ENCODE results near the gene SLC24A4. TPM values are rescaled to one million over a fixed set of nuclear protein-coding genes. Genes with fewer than 3 reads are reported as not detected.
A peak's percentile ranks its signal among the peaks of the same experiment; 100 is the strongest.

SLC24A4 gene
- total RNA-seq, 1 donor from 2014 or later = 0.26 TPM

DNA sequence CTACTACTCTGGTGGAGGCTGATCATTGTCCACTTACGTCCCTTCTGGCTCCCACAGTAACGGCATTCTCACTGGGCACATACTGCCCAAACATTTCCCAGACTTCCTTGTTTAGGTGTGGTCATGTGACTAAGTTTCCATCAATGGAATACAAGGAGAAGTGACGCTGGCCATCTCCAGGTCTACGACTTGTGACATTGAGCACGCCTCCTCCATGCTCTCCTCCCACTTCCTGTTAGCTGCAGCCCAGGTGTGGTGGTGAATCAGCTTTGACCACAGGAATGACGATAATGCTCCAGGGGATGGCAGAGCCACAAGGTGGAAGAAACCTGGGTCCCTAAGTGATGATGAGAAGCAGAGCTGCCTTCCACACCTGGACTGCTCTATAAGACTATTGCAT is 6.0 kb upstream of the SLC24A4 start:
- peaks cover 11% of the 10 kb centered on the region for H3K4me1 Mint-ChIP-seq
- TF ChIP-seq, protein P1, sequence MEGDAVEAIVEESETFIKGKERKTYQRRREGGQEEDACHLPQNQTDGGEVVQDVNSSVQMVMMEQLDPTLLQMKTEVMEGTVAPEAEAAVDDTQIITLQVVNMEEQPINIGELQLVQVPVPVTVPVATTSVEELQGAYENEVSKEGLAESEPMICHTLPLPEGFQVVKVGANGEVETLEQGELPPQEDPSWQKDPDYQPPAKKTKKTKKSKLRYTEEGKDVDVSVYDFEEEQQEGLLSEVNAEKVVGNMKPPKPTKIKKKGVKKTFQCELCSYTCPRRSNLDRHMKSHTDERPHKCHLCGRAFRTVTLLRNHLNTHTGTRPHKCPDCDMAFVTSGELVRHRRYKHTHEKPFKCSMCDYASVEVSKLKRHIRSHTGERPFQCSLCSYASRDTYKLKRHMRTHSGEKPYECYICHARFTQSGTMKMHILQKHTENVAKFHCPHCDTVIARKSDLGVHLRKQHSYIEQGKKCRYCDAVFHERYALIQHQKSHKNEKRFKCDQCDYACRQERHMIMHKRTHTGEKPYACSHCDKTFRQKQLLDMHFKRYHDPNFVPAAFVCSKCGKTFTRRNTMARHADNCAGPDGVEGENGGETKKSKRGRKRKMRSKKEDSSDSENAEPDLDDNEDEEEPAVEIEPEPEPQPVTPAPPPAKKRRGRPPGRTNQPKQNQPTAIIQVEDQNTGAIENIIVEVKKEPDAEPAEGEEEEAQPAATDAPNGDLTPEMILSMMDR (conservative IDR thresholded peaks at IDR 0.05) = no peak
- H3K9me3 Mint-ChIP-seq = no peaks in the 10 kb centered on the region
- H3K27me3 Mint-ChIP-seq (ENCODE audit: low read depth) = peaks cover 45% of the 10 kb centered on the region
- no peak overlapping the region for H3K27ac Mint-ChIP-seq (ENCODE audit: unreplicated experiment)
- H3K36me3 Mint-ChIP-seq (ENCODE audit: low read depth) = no peaks in the 10 kb centered on the region
- no peak overlapping the region for H3K4me3 Mint-ChIP-seq
- DNase-seq (ENCODE audit: low read depth, low spot score) = no peak

DNA sequence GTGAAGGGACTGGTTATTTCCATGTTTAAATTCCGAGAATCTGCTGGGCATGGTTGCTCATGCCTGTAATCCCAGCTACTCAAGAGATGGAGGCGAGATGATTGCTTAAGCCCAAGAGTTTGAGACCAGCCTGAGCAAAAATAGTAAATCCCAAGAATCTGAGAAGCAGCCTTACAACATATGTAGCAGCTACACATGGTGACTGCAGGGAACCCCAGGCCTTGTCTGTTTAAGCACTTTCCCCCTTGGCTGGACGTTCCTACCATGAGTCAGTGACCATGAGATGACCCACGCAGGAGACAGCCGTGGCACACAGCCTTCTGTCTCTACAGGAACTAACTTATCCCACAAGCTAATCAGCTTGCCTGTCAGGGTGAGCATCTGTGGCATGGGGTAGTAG is 5.5 kb upstream of the SLC24A4 start:
- DNase-seq (ENCODE audit: low read depth, low spot score) = no peak
- Mint-ChIP-seq H3K27me3 (ENCODE audit: low read depth) (peaks cover 51% of the 10 kb centered on the region), H3K27ac (ENCODE audit: unreplicated experiment) (no peak overlapping the region), H3K4me1 (peaks cover 15% of the 10 kb centered on the region), H3K4me3 (no peak overlapping the region), H3K9me3 (no peaks in the 10 kb centered on the region), H3K36me3 (ENCODE audit: low read depth) (no peaks in the 10 kb centered on the region)
- TF ChIP-seq, protein P1 (conservative IDR thresholded peaks at IDR 0.05) = no peak

DNA sequence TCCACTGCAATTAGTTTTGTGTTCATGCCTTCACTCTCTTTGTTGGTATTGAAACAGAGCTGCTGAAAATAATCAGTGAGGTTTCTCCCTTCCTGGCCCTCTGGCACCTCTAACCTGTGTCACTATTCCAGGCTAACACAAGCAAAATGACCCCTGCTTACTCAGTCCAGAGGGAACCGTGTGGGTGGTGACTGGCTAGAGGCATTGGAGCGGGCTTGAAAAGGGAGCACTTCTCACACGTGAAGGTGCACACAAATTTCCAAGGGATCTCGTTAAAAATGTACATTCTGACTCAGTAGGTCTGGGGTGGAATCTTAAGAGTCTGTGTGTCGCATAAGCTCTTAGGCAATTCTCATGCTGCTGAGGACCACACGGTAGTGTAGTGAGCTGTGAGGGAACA is 1.3 kb upstream of the SLC24A4 start:
- peaks cover 10% of the 10 kb centered on the region for H3K4me1 Mint-ChIP-seq
- H3K4me3 Mint-ChIP-seq = peak overlapping the region; percentile 73
- no peak for DNase-seq (ENCODE audit: low read depth, low spot score)
- no peaks in the 10 kb centered on the region for H3K36me3 Mint-ChIP-seq (ENCODE audit: low read depth)
- peaks cover 90% of the 10 kb centered on the region for H3K27me3 Mint-ChIP-seq (ENCODE audit: low read depth)
- no peaks in the 10 kb centered on the region for H3K9me3 Mint-ChIP-seq
- TF ChIP-seq, protein P1 (conservative IDR thresholded peaks at IDR 0.05) = no peak
- no peak overlapping the region for H3K27ac Mint-ChIP-seq (ENCODE audit: unreplicated experiment)

DNA sequence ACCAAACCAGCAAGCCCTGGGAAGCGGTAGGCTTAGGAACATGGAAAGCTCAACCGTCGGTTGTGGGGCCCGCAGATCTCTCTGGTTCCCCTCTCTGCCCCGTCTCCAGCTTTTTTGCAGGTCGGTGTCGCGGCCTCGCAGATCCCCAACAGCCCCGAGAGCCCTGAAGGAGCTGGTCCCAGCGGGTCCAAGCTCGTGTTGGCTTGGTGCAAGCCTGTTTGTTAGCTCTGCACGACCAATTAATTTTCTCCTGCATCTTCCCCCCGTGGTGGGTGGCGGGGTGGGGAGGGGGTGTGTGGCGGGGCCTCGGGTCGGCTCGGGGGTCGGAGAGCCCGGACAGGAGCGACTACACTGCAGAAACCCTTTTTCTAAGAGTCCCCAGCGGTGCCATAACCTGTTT is 449 bp upstream of the SLC24A4 start:
- TF ChIP-seq, protein P1 (conservative IDR thresholded peaks at IDR 0.05) = no peak
- no peaks in the 10 kb centered on the region for H3K36me3 Mint-ChIP-seq (ENCODE audit: low read depth)
- H3K4me3 Mint-ChIP-seq = peak overlapping the region; percentile 77
- no peaks in the 10 kb centered on the region for H3K9me3 Mint-ChIP-seq
- H3K27ac Mint-ChIP-seq (ENCODE audit: unreplicated experiment) = no peak overlapping the region
- peaks cover 10% of the 10 kb centered on the region for H3K4me1 Mint-ChIP-seq
- peaks cover 95% of the 10 kb centered on the region for H3K27me3 Mint-ChIP-seq (ENCODE audit: low read depth)
- no peak for DNase-seq (ENCODE audit: low read depth, low spot score)

DNA sequence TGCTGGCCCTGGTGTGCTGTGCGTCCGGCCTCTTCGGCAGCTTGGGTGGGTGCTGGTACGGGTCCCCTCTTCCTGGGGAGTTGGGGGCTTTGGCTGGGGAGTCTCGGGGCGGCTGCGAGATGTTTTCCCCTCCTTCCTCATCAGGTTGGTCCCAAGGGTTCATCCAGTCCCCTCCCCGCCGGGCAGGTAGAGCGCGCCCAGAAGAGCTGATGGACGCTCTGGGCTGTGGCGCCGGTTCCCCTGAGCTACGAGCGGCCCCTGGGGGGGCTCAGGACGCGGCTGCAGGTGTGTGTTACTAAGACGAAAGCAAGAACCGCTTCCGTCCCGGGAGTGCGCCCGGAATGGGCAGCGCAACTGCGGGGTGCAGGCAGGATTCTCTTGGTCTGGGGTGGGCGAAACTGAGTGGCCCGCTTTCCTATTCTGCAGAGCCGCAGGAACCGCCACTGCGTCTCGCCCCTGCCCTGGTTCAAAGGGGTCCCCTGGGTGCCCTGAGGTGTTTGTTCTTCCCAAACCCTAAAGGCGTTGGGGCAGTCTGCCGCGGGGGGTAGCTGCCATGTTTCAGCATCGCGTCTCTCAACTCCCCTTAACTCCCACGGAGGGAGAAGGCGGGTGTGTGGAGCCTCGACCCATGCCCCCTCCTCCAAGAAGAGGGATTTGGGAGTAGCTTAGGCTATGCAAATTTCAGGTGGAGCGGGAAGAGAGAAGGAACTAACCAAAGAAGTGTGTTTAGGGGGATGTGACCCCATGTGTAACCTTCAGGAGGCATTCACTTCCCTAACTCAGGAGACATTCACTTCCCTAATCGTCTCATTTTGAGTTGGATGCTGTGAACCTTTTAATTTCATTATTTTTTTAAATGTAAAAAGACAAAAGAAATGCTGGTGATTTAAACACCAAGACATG is 1.2 kb downstream of the SLC24A4 start:
- TF ChIP-seq, protein P1 (conservative IDR thresholded peaks at IDR 0.05) = no peak
- peak overlapping the region; percentile 41 for H3K4me3 Mint-ChIP-seq
- H3K9me3 Mint-ChIP-seq = no peaks in the 10 kb centered on the region
- H3K4me1 Mint-ChIP-seq = peaks cover 10% of the 10 kb centered on the region
- H3K27me3 Mint-ChIP-seq (ENCODE audit: low read depth) = peaks cover 96% of the 10 kb centered on the region
- DNase-seq (ENCODE audit: low read depth, low spot score) = no peak
- no peak overlapping the region for H3K27ac Mint-ChIP-seq (ENCODE audit: unreplicated experiment)
- no peaks in the 10 kb centered on the region for H3K36me3 Mint-ChIP-seq (ENCODE audit: low read depth)
